Measurements from ENCODE around the gene SEMA3G.

SEMA3G gene

DNA sequence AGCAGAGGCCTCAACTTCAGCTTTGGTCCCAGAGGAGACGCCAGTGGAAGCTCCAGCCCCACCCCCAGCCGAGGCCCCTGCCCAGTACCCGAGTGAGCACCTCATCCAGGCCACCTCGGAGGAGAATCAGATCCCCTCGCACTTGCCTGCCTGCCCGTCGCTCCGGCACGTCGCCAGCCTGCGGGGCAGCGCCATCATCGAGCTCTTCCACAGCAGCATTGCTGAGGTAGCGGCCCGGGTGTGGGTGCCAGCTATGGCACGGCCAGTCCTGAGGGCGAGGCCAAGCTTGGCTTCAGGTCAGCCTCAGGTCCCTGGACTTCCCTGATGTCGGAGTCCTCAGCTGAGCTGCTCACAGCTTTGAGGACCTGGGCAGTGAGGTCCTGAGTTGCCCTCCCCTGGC lies 44.5 kb upstream of the SEMA3G start:
- H3F3A ChIP-seq (ENCODE audit: control insufficient read depth, insufficient read depth) = no peaks in the 10 kb centered on the region
- H3K27ac ChIP-seq (ENCODE audit: low read depth, low read length) = no peak overlapping the region
- H3K4me2 ChIP-seq (ENCODE audit: low read length) = no peak overlapping the region
- H3K9me2 ChIP-seq (replicated peaks; ENCODE audit: control insufficient read depth, low read length) = no peaks in the 10 kb centered on the region
- no peaks in the 10 kb centered on the region for H3K4me1 ChIP-seq (ENCODE audit: control insufficient read depth, low read length)
- no peaks in the 10 kb centered on the region for H3K79me2 ChIP-seq (ENCODE audit: control insufficient read depth, low read length)
- no peaks in the 10 kb centered on the region for H3K9me3 ChIP-seq (ENCODE audit: control insufficient read depth, insufficient read depth, low read length)
- H3K36me3 ChIP-seq (ENCODE audit: control insufficient read depth, low read length) = peaks cover 64% of the 10 kb centered on the region
- TF ChIP-seq, protein P1, sequence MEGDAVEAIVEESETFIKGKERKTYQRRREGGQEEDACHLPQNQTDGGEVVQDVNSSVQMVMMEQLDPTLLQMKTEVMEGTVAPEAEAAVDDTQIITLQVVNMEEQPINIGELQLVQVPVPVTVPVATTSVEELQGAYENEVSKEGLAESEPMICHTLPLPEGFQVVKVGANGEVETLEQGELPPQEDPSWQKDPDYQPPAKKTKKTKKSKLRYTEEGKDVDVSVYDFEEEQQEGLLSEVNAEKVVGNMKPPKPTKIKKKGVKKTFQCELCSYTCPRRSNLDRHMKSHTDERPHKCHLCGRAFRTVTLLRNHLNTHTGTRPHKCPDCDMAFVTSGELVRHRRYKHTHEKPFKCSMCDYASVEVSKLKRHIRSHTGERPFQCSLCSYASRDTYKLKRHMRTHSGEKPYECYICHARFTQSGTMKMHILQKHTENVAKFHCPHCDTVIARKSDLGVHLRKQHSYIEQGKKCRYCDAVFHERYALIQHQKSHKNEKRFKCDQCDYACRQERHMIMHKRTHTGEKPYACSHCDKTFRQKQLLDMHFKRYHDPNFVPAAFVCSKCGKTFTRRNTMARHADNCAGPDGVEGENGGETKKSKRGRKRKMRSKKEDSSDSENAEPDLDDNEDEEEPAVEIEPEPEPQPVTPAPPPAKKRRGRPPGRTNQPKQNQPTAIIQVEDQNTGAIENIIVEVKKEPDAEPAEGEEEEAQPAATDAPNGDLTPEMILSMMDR (IDR thresholded peaks at IDR 0.05; ENCODE audit: low read depth, low read length, poor library complexity, severe bottlenecking) = no peak
- TF ChIP-seq EZH2phosphoT487 (IDR thresholded peaks at IDR 0.05; ENCODE audit: borderline replicate concordance, low read length) = no peak
- no peaks in the 10 kb centered on the region for H3K27me3 ChIP-seq (ENCODE audit: control insufficient read depth, low read length)
- H4K20me1 ChIP-seq (ENCODE audit: control insufficient read depth, insufficient read depth, low read depth, low read length) = no peaks in the 10 kb centered on the region
- no peak overlapping the region for H3K4me3 ChIP-seq (ENCODE audit: low read length)

DNA sequence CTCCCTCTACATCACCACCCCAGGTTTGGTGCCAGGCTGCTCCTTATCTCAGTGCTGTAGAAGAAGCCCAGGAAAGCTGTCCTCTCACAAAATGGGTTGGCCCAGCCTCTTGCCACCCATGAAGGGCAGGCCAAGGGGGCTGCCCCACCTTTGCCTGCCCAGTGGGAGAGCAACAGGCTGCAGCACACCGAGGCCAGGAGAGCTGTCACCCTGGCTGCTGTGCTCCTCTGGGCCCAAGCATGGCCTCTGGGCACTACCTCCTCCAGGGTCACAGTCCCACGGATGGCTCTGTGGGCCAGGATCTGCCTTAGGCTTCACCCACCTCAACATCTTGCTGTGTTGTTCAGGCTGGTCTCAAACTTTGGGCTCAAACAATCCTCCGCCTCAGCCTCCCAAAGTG lies 43.8 kb upstream of the SEMA3G start:
- Histone ChIP-seq H3K4me3 (ENCODE audit: low read length) (no peak overlapping the region), H3K79me2 (ENCODE audit: control insufficient read depth, low read length) (no peaks in the 10 kb centered on the region), H3K9me2 (replicated peaks; ENCODE audit: control insufficient read depth, low read length) (no peaks in the 10 kb centered on the region), H3K4me1 (ENCODE audit: control insufficient read depth, low read length) (no peaks in the 10 kb centered on the region), H3F3A (ENCODE audit: control insufficient read depth, insufficient read depth) (no peaks in the 10 kb centered on the region), H4K20me1 (ENCODE audit: control insufficient read depth, insufficient read depth, low read depth, low read length) (no peaks in the 10 kb centered on the region), H3K36me3 (ENCODE audit: control insufficient read depth, low read length) (peaks cover 64% of the 10 kb centered on the region), H3K4me2 (ENCODE audit: low read length) (no peak overlapping the region), H3K27ac (ENCODE audit: low read depth, low read length) (no peak overlapping the region), H3K9me3 (ENCODE audit: control insufficient read depth, insufficient read depth, low read length) (no peaks in the 10 kb centered on the region), H3K27me3 (ENCODE audit: control insufficient read depth, low read length) (no peaks in the 10 kb centered on the region)
- TF ChIP-seq, protein P1 (IDR thresholded peaks at IDR 0.05; ENCODE audit: low read depth, low read length, poor library complexity, severe bottlenecking) = no peak
- TF ChIP-seq EZH2phosphoT487 (IDR thresholded peaks at IDR 0.05; ENCODE audit: borderline replicate concordance, low read length) = no peak

DNA sequence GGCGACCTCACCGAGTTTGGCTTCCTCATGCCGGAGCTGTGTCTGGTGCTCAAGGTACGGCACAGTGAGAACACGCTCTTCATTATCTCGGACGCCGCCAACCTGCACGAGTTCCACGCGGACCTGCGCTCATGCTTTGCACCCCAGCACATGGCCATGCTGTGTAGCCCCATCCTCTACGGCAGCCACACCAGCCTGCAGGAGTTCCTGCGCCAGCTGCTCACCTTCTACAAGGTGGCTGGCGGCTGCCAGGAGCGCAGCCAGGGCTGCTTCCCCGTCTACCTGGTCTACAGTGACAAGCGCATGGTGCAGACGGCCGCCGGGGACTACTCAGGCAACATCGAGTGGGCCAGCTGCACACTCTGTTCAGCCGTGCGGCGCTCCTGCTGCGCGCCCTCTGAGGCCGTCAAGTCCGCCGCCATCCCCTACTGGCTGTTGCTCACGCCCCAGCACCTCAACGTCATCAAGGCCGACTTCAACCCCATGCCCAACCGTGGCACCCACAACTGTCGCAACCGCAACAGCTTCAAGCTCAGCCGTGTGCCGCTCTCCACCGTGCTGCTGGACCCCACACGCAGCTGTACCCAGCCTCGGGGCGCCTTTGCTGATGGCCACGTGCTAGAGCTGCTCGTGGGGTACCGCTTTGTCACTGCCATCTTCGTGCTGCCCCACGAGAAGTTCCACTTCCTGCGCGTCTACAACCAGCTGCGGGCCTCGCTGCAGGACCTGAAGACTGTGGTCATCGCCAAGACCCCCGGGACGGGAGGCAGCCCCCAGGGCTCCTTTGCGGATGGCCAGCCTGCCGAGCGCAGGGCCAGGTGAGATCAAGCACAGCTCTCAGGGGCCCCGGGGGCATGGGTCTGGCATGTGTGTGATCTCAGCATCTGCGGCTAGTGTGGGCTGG lies 43.1 kb upstream of the SEMA3G start:
- Histone ChIP-seq H3K79me2 (ENCODE audit: control insufficient read depth, low read length) (no peaks in the 10 kb centered on the region), H3K27ac (ENCODE audit: low read depth, low read length) (no peak overlapping the region), H4K20me1 (ENCODE audit: control insufficient read depth, insufficient read depth, low read depth, low read length) (no peaks in the 10 kb centered on the region), H3F3A (ENCODE audit: control insufficient read depth, insufficient read depth) (no peaks in the 10 kb centered on the region), H3K9me2 (replicated peaks; ENCODE audit: control insufficient read depth, low read length) (no peaks in the 10 kb centered on the region), H3K27me3 (ENCODE audit: control insufficient read depth, low read length) (no peaks in the 10 kb centered on the region), H3K4me1 (ENCODE audit: control insufficient read depth, low read length) (no peaks in the 10 kb centered on the region), H3K9me3 (ENCODE audit: control insufficient read depth, insufficient read depth, low read length) (no peaks in the 10 kb centered on the region), H3K4me2 (ENCODE audit: low read length) (no peak overlapping the region), H3K4me3 (ENCODE audit: low read length) (no peak overlapping the region), H3K36me3 (ENCODE audit: control insufficient read depth, low read length) (peaks cover 64% of the 10 kb centered on the region)
- no peak for TF ChIP-seq EZH2phosphoT487 (IDR thresholded peaks at IDR 0.05; ENCODE audit: borderline replicate concordance, low read length)
- TF ChIP-seq, protein P1 (IDR thresholded peaks at IDR 0.05; ENCODE audit: low read depth, low read length, poor library complexity, severe bottlenecking) = no peak
